OCI-LY3 (cell line): ENCODE results near the gene EEA1.

Experiments
- EZH2phosphoT487 ChIP-seq: fragments of 200-600 bp; shearing (Covaris generic); IDR thresholded peaks from 2 replicates; pipeline ENCODE4 v1.6.1; 2018; ENCODE audit warnings: antibody characterized with exemption, mixed run types, low read depth
- TF ChIP-seq, protein P1 (sequence below): fragments of 200-600, 300-600 bp; sonication (generic); IDR thresholded peaks from 2 replicates; pipeline ENCODE4 v1.5.1; 2014; ENCODE audit warnings: antibody characterized with exemption, low read length, low read depth

DNA sequence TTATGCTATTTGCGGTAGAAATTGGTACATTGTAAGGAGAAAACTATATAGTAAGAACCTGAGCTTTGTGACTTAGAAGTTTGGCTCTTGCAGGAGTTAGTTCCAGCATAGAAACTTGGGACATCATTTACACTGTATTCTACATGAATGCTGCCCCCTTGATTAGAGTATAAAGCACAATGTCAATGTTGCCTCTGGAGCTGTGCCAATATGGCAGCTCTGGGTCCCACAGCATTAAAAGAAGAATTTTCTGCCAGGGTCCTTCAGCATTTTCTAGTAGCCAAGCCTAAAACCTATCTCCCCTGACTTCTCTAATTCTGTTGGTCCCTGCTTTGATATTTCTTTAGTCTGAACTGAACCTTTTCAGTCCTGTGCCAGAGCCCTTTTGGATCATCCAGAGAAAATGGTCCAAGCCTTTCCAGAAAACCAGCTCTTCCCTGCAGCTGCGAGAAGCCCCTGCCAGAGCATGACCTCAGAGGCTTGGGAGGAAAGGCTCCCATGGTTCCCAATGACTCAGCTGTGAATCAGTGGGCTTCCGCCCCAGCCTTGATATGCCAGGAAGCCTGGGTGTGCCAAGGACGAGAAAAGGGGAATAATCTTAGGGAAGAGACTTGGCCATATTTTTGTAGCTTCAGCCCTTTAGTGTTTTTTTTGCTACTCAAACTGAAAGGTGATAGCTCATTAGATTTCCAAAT is 183.1 kb downstream of the EEA1 start:
- TF ChIP-seq, protein P1, sequence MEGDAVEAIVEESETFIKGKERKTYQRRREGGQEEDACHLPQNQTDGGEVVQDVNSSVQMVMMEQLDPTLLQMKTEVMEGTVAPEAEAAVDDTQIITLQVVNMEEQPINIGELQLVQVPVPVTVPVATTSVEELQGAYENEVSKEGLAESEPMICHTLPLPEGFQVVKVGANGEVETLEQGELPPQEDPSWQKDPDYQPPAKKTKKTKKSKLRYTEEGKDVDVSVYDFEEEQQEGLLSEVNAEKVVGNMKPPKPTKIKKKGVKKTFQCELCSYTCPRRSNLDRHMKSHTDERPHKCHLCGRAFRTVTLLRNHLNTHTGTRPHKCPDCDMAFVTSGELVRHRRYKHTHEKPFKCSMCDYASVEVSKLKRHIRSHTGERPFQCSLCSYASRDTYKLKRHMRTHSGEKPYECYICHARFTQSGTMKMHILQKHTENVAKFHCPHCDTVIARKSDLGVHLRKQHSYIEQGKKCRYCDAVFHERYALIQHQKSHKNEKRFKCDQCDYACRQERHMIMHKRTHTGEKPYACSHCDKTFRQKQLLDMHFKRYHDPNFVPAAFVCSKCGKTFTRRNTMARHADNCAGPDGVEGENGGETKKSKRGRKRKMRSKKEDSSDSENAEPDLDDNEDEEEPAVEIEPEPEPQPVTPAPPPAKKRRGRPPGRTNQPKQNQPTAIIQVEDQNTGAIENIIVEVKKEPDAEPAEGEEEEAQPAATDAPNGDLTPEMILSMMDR, result no peak
- TF ChIP-seq EZH2phosphoT487, result no peak
